ENCODE measurements around the gene IL19. TPM values are rescaled to one million over a fixed set of nuclear protein-coding genes. Genes with fewer than 3 reads are reported as not detected.

IL19 gene
- total and polyA plus RNA-seq, 9 of the 15 experiments (the other 6 are each of a cell fraction or from before 2014, with no cell fraction given) = not detected

- TF ChIP-seq HES1 (IDR thresholded peaks at IDR 0.05; ENCODE audit: low read depth) (0 out of 2 replicates have a peak, but pooled peaks have one; percentile 21), ZNF766 (CRISPR knock-in tag; conservative IDR thresholded peaks at IDR 0.05) (peak; percentile 98), ZNF445 (CRISPR knock-in tag; IDR thresholded peaks at IDR 0.05; ENCODE audit: low read depth) (no peak), NFATC3 (IDR thresholded peaks at IDR 0.05) (no peak), ZEB2 (IDR thresholded peaks at IDR 0.05) (peak; percentile 60; the same call in 1 of the 2 replicates), MITF (IDR thresholded peaks at IDR 0.05) (no peak), SIN3A (IDR thresholded peaks at IDR 0.05; ENCODE audit: borderline replicate concordance in 2 of 2, control insufficient read depth in 1 of 2, low read depth in 2 of 2, low read length in 2 of 2) (no peak), FOXM1 (IDR thresholded peaks at IDR 0.05; ENCODE audit: low read depth) (peak; percentile 69), FOXM1 (CRISPR knock-in tag; IDR thresholded peaks at IDR 0.05; ENCODE audit: low read depth) (no peak), ZNF124 (CRISPR knock-in tag; IDR thresholded peaks at IDR 0.05) (no peak), CHCHD3 (CRISPR knock-in tag; IDR thresholded peaks at IDR 0.05) (no peak), FOXA1 (IDR thresholded peaks at IDR 0.05; ENCODE audit: borderline replicate concordance) (no peak), EP400 (IDR thresholded peaks at IDR 0.05) (peak; percentile 45), ZNF324 (CRISPR knock-in tag; IDR thresholded peaks at IDR 0.05) (no peak)
- TF ChIP-seq, protein P1, sequence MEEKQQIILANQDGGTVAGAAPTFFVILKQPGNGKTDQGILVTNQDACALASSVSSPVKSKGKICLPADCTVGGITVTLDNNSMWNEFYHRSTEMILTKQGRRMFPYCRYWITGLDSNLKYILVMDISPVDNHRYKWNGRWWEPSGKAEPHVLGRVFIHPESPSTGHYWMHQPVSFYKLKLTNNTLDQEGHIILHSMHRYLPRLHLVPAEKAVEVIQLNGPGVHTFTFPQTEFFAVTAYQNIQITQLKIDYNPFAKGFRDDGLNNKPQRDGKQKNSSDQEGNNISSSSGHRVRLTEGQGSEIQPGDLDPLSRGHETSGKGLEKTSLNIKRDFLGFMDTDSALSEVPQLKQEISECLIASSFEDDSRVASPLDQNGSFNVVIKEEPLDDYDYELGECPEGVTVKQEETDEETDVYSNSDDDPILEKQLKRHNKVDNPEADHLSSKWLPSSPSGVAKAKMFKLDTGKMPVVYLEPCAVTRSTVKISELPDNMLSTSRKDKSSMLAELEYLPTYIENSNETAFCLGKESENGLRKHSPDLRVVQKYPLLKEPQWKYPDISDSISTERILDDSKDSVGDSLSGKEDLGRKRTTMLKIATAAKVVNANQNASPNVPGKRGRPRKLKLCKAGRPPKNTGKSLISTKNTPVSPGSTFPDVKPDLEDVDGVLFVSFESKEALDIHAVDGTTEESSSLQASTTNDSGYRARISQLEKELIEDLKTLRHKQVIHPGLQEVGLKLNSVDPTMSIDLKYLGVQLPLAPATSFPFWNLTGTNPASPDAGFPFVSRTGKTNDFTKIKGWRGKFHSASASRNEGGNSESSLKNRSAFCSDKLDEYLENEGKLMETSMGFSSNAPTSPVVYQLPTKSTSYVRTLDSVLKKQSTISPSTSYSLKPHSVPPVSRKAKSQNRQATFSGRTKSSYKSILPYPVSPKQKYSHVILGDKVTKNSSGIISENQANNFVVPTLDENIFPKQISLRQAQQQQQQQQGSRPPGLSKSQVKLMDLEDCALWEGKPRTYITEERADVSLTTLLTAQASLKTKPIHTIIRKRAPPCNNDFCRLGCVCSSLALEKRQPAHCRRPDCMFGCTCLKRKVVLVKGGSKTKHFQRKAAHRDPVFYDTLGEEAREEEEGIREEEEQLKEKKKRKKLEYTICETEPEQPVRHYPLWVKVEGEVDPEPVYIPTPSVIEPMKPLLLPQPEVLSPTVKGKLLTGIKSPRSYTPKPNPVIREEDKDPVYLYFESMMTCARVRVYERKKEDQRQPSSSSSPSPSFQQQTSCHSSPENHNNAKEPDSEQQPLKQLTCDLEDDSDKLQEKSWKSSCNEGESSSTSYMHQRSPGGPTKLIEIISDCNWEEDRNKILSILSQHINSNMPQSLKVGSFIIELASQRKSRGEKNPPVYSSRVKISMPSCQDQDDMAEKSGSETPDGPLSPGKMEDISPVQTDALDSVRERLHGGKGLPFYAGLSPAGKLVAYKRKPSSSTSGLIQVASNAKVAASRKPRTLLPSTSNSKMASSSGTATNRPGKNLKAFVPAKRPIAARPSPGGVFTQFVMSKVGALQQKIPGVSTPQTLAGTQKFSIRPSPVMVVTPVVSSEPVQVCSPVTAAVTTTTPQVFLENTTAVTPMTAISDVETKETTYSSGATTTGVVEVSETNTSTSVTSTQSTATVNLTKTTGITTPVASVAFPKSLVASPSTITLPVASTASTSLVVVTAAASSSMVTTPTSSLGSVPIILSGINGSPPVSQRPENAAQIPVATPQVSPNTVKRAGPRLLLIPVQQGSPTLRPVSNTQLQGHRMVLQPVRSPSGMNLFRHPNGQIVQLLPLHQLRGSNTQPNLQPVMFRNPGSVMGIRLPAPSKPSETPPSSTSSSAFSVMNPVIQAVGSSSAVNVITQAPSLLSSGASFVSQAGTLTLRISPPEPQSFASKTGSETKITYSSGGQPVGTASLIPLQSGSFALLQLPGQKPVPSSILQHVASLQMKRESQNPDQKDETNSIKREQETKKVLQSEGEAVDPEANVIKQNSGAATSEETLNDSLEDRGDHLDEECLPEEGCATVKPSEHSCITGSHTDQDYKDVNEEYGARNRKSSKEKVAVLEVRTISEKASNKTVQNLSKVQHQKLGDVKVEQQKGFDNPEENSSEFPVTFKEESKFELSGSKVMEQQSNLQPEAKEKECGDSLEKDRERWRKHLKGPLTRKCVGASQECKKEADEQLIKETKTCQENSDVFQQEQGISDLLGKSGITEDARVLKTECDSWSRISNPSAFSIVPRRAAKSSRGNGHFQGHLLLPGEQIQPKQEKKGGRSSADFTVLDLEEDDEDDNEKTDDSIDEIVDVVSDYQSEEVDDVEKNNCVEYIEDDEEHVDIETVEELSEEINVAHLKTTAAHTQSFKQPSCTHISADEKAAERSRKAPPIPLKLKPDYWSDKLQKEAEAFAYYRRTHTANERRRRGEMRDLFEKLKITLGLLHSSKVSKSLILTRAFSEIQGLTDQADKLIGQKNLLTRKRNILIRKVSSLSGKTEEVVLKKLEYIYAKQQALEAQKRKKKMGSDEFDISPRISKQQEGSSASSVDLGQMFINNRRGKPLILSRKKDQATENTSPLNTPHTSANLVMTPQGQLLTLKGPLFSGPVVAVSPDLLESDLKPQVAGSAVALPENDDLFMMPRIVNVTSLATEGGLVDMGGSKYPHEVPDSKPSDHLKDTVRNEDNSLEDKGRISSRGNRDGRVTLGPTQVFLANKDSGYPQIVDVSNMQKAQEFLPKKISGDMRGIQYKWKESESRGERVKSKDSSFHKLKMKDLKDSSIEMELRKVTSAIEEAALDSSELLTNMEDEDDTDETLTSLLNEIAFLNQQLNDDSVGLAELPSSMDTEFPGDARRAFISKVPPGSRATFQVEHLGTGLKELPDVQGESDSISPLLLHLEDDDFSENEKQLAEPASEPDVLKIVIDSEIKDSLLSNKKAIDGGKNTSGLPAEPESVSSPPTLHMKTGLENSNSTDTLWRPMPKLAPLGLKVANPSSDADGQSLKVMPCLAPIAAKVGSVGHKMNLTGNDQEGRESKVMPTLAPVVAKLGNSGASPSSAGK (IDR thresholded peaks at IDR 0.05) = peak; percentile 16; the same call in 1 of the 2 replicates
These were observed 46.1 kb downstream of the IL19 start (continued) for GRCh38 chr1:206816390-206817287.

Measured in K562 (cell line).